Activated naive CD8-positive, alpha-beta T cell (primary cell): ENCODE data around the gene UBR1.

Source experiments
- H3K27ac Mint-ChIP-seq: one replicate; pipeline ENCODE4 v1.8.0; 2021; ENCODE audit warnings: mixed read lengths
- H3K27me3 Mint-ChIP-seq: one replicate; pipeline ENCODE4 v1.8.0; 2021; ENCODE audit warnings: mixed read lengths
- H3K36me3 Mint-ChIP-seq: one replicate; pipeline ENCODE4 v1.8.0; 2021; ENCODE audit warnings: mixed read lengths
- H3K4me1 Mint-ChIP-seq: one replicate; pipeline ENCODE4 v1.8.0; 2021; ENCODE audit warnings: low read depth, mixed read lengths
- H3K4me3 Mint-ChIP-seq: one replicate; pipeline ENCODE4 v1.8.0; 2021; ENCODE audit warnings: mild to moderate bottlenecking, mixed read lengths
- H3K9me3 Mint-ChIP-seq: one replicate; pipeline ENCODE4 v1.8.0; 2021; ENCODE audit warnings: low read depth, mixed read lengths

UBR1 gene

GRCh38 chr15:43096411-43096810, 9.4 kb downstream of the UBR1 start:
- Mint-ChIP-seq H3K27ac (no peak overlapping the region), H3K27me3 (no peaks in the 10 kb centered on the region), H3K9me3 (no peaks in the 10 kb centered on the region), H3K36me3 (peaks cover 25% of the 10 kb centered on the region), H3K4me1 (peaks cover 64% of the 10 kb centered on the region), H3K4me3 (peak overlapping the region; percentile 22)

GRCh38 chr15:43095708-43096347, 10.0 kb downstream of the UBR1 start:
- Mint-ChIP-seq H3K36me3 (peaks cover 24% of the 10 kb centered on the region), H3K9me3 (no peaks in the 10 kb centered on the region), H3K27me3 (no peaks in the 10 kb centered on the region), H3K27ac (no peak overlapping the region), H3K4me3 (peak overlapping the region; percentile 6), H3K4me1 (peaks cover 59% of the 10 kb centered on the region)

GRCh38 chr15:43095243-43095642, 10.6 kb downstream of the UBR1 start:
- H3K27ac Mint-ChIP-seq, result no peak overlapping the region

GRCh38 chr15:43094416-43095030, 11.3 kb downstream of the UBR1 start:
- Mint-ChIP-seq H3K9me3 (no peaks in the 10 kb centered on the region), H3K27ac (no peak overlapping the region), H3K4me3 (no peak overlapping the region), H3K27me3 (no peaks in the 10 kb centered on the region), H3K4me1 (peaks cover 57% of the 10 kb centered on the region), H3K36me3 (peaks cover 18% of the 10 kb centered on the region)

More at GRCh38 chr15:43095243-43095642, 10.6 kb downstream of the UBR1 start:
- H3K4me3 Mint-ChIP-seq, result peak overlapping the region; percentile 6
- no peaks in the 10 kb centered on the region for H3K9me3 Mint-ChIP-seq
- peaks cover 58% of the 10 kb centered on the region for H3K4me1 Mint-ChIP-seq
- peaks cover 21% of the 10 kb centered on the region for H3K36me3 Mint-ChIP-seq
- H3K27me3 Mint-ChIP-seq, result no peaks in the 10 kb centered on the region

GRCh38 chr15:43093026-43093425, 12.8 kb downstream of the UBR1 start:
- Mint-ChIP-seq H3K4me1 (peaks cover 50% of the 10 kb centered on the region), H3K9me3 (no peaks in the 10 kb centered on the region), H3K27ac (no peak overlapping the region), H3K36me3 (peaks cover 17% of the 10 kb centered on the region), H3K4me3 (no peak overlapping the region), H3K27me3 (no peaks in the 10 kb centered on the region)

- Mint-ChIP-seq H3K9me3 (no peaks in the 10 kb centered on the region), H3K27me3 (no peaks in the 10 kb centered on the region), H3K27ac (no peak overlapping the region), H3K36me3 (peaks cover 15% of the 10 kb centered on the region), H3K4me1 (peaks cover 42% of the 10 kb centered on the region), H3K4me3 (no peak overlapping the region)
These were observed 14.0 kb downstream of the UBR1 start for GRCh38 chr15:43091859-43092258.

- H3K4me3 Mint-ChIP-seq, result no peak overlapping the region
- H3K27ac Mint-ChIP-seq, result no peak overlapping the region
- H3K4me1 Mint-ChIP-seq, result peaks cover 29% of the 10 kb centered on the region
These were observed 19.3 kb downstream of the UBR1 start for GRCh38 chr15:43086551-43086950.

GRCh38 chr15:43085921-43086320, 19.9 kb downstream of the UBR1 start:
- no peaks in the 10 kb centered on the region for H3K27me3 Mint-ChIP-seq
- no peaks in the 10 kb centered on the region for H3K9me3 Mint-ChIP-seq
- peaks cover 6% of the 10 kb centered on the region for H3K36me3 Mint-ChIP-seq
- no peak overlapping the region for H3K27ac Mint-ChIP-seq
- H3K4me3 Mint-ChIP-seq, result no peak overlapping the region
- H3K4me1 Mint-ChIP-seq, result peaks cover 29% of the 10 kb centered on the region

More at GRCh38 chr15:43086551-43086950, 19.3 kb downstream of the UBR1 start:
- H3K9me3 Mint-ChIP-seq, result no peaks in the 10 kb centered on the region
- peaks cover 6% of the 10 kb centered on the region for H3K36me3 Mint-ChIP-seq
- no peaks in the 10 kb centered on the region for H3K27me3 Mint-ChIP-seq

- Mint-ChIP-seq H3K27ac (peak overlapping the region; percentile 7), H3K9me3 (no peaks in the 10 kb centered on the region), H3K27me3 (no peaks in the 10 kb centered on the region), H3K4me1 (peaks cover 30% of the 10 kb centered on the region), H3K4me3 (no peak overlapping the region), H3K36me3 (peaks cover 15% of the 10 kb centered on the region)
These were observed 23.3 kb downstream of the UBR1 start for GRCh38 chr15:43082509-43082908.

- no peaks in the 10 kb centered on the region for H3K9me3 Mint-ChIP-seq
- H3K27me3 Mint-ChIP-seq, result no peaks in the 10 kb centered on the region
- no peak overlapping the region for H3K4me3 Mint-ChIP-seq
- peaks cover 13% of the 10 kb centered on the region for H3K36me3 Mint-ChIP-seq
- H3K27ac Mint-ChIP-seq, result no peak overlapping the region
- peaks cover 24% of the 10 kb centered on the region for H3K4me1 Mint-ChIP-seq
These were observed 24.6 kb downstream of the UBR1 start for GRCh38 chr15:43081283-43081682.

- Mint-ChIP-seq H3K4me3 (no peak overlapping the region), H3K36me3 (peaks cover 18% of the 10 kb centered on the region), H3K27ac (no peak overlapping the region), H3K27me3 (no peaks in the 10 kb centered on the region), H3K9me3 (no peaks in the 10 kb centered on the region), H3K4me1 (peaks cover 1% of the 10 kb centered on the region)
These were observed 34.4 kb downstream of the UBR1 start for GRCh38 chr15:43071451-43071850.

- Mint-ChIP-seq H3K27me3 (no peaks in the 10 kb centered on the region), H3K4me1 (peaks cover 1% of the 10 kb centered on the region), H3K27ac (no peak overlapping the region), H3K36me3 (peaks cover 18% of the 10 kb centered on the region), H3K9me3 (no peaks in the 10 kb centered on the region), H3K4me3 (no peak overlapping the region)
These were observed 34.9 kb downstream of the UBR1 start for GRCh38 chr15:43070893-43071292.

GRCh38 chr15:43070249-43070648, 35.6 kb downstream of the UBR1 start:
- Mint-ChIP-seq H3K36me3 (peaks cover 19% of the 10 kb centered on the region), H3K27ac (no peak overlapping the region), H3K9me3 (no peaks in the 10 kb centered on the region), H3K4me1 (peaks cover 1% of the 10 kb centered on the region), H3K27me3 (no peaks in the 10 kb centered on the region), H3K4me3 (no peak overlapping the region)

GRCh38 chr15:43067717-43068461, 37.9 kb downstream of the UBR1 start:
- Mint-ChIP-seq H3K4me1 (peaks cover 1% of the 10 kb centered on the region), H3K9me3 (no peaks in the 10 kb centered on the region), H3K27me3 (no peaks in the 10 kb centered on the region), H3K4me3 (no peak overlapping the region), H3K27ac (no peak overlapping the region), H3K36me3 (peaks cover 14% of the 10 kb centered on the region)

GRCh38 chr15:43056696-43057095, 49.1 kb downstream of the UBR1 start:
- Mint-ChIP-seq H3K4me3 (no peak overlapping the region), H3K4me1 (no peaks in the 10 kb centered on the region), H3K36me3 (peaks cover 23% of the 10 kb centered on the region), H3K27ac (no peak overlapping the region), H3K27me3 (no peaks in the 10 kb centered on the region), H3K9me3 (no peaks in the 10 kb centered on the region)
